HuH-7.5 (cell line): ENCODE data around the gene LDOC1.
"Not testable (repeated sequence)": the region's sequence is repeated elsewhere in the genome, so short reads cannot be mapped to it uniquely, and the experiment has no call there.

Experiments
- DNase-seq: peaks from one replicate; pipeline ENCODE4 v3.0.0; 2011; ENCODE audit warnings: low spot score

LDOC1 gene

GRCh38 chrX:141176586-141177451 lies at the start of gene LDOC1:
Gene LDOC1, minus strand, starts transcription at chrX:141177129. Its CDS starts 108 bp downstream, at chrX:141177021.
- DNase-seq, result peak; percentile 46

GRCh38 chrX:141221611-141222010 lies 44.7 kb upstream of the LDOC1 start:
- DNase-seq, result no peak

- no peak for DNase-seq
Observed at GRCh38 chrX:141220342-141221008, 43.5 kb upstream of the LDOC1 start.

GRCh38 chrX:141214196-141214595 lies 37.3 kb upstream of the LDOC1 start:
- DNase-seq, result no peak

- no peak for DNase-seq
Observed at GRCh38 chrX:141201962-141202361, 25.0 kb upstream of the LDOC1 start.

- not testable (repeated sequence) for DNase-seq
Observed at GRCh38 chrX:141188573-141188972, 11.6 kb upstream of the LDOC1 start.

- DNase-seq, result no peak
Observed at GRCh38 chrX:141185366-141185765, 8.4 kb upstream of the LDOC1 start.

- DNase-seq, result no peak
Observed at GRCh38 chrX:141183000-141183399, 6.1 kb upstream of the LDOC1 start.

GRCh38 chrX:141180851-141181250 lies 3.9 kb upstream of the LDOC1 start:
- DNase-seq, result no peak

GRCh38 chrX:141175786-141176185 lies 1.1 kb downstream of the LDOC1 start:
- no peak for DNase-seq

GRCh38 chrX:141164406-141164805 lies 12.5 kb downstream of the LDOC1 start:
- DNase-seq, result no peak

GRCh38 chrX:141158084-141158483 lies 18.8 kb downstream of the LDOC1 start:
- no peak for DNase-seq

- DNase-seq, result not testable (repeated sequence)
Observed at GRCh38 chrX:141155231-141155630, 21.7 kb downstream of the LDOC1 start.

GRCh38 chrX:141142946-141143345 lies 34.0 kb downstream of the LDOC1 start:
- DNase-seq, result no peak

GRCh38 chrX:141133272-141133671 lies 43.7 kb downstream of the LDOC1 start:
- no peak for DNase-seq

- no peak for DNase-seq
Observed at GRCh38 chrX:141127146-141127545, 49.8 kb downstream of the LDOC1 start.
